NT2/D1 (cell line): ENCODE results near the gene ACOT9.

ENCODE experiments used
- DNase-seq: peaks from one replicate; pipeline ENCODE4 v3.0.0-alpha.2; 2011; ENCODE audit warnings: low read depth, low spot score
- H3K27me3 ChIP-seq: 2 replicates; pipeline ENCODE4 v1.6.0; 2011; ENCODE audit warnings: mild to moderate bottlenecking; ENCODE audit not compliant: insufficient read length, insufficient read depth
- H3K36me3 ChIP-seq: 2 replicates; pipeline ENCODE4 v1.6.1; 2011; ENCODE audit warnings: mild to moderate bottlenecking, low read length, mixed read lengths; ENCODE audit not compliant: insufficient read depth, insufficient read length
- H3K4me1 ChIP-seq: 2 replicates; pipeline ENCODE4 v1.5.1; 2011; ENCODE audit not compliant: insufficient read depth, insufficient read length
- H3K4me3 ChIP-seq: 2 replicates; pipeline ENCODE4 v1.5.1; 2011; ENCODE audit warnings: low read depth; ENCODE audit not compliant: insufficient read length
- H3K9ac ChIP-seq: 2 replicates; pipeline ENCODE4 v1.6.0; 2011; ENCODE audit warnings: low read depth; ENCODE audit not compliant: insufficient read length
- H3K9me3 ChIP-seq: 2 replicates; pipeline ENCODE4 v1.5.1; 2011; ENCODE audit warnings: mild to moderate bottlenecking, low read length; ENCODE audit not compliant: insufficient read depth
- SUZ12 ChIP-seq: IDR thresholded peaks from 2 replicates; pipeline ENCODE4 v1.6.1; 2011; ENCODE audit not compliant: insufficient read length, insufficient read depth; ENCODE audit errors: extremely low read depth
- YY1 ChIP-seq: IDR thresholded peaks from 2 replicates; pipeline ENCODE4 v1.6.1; 2011; ENCODE audit not compliant: insufficient read length, insufficient read depth
- ZNF274 ChIP-seq: IDR thresholded peaks from 2 replicates; pipeline ENCODE4 v1.6.1; 2011; ENCODE audit warnings: mild to moderate bottlenecking, low read depth, low read length

ACOT9 gene

DNA sequence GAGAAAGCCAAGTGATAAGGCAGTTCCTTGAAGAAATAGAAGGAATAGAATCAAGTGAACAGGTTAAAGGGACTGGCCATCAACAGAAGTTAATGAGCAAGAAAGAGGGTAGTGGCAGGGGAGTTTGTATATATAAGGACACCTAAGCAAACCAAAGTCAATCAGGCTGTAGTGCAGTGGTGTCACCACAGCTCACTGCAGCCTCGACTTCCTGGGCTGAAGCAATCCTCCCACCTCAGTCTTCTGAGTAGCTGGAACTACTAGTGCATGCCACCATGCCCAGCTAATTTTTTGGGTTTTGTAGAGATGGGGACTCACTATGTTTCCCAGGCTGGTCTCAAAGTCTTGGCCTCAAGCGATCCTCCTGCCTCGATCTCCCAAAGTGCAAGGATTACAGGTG lies 15.9 kb downstream of the ACOT9 start:
- peaks cover 69% of the 10 kb centered on the region for H3K36me3 ChIP-seq
- no peak overlapping the region for H3K4me3 ChIP-seq
- no peak for DNase-seq
- TF ChIP-seq SUZ12 (no peak), ZNF274 (no peak), YY1 (no peak)
- H3K4me1 ChIP-seq, result no peaks in the 10 kb centered on the region
- no peaks in the 10 kb centered on the region for H3K27me3 ChIP-seq
- no peak overlapping the region for H3K9ac ChIP-seq
- H3K9me3 ChIP-seq, result no peaks in the 10 kb centered on the region

- no peak for TF ChIP-seq ZNF274
- no peak for TF ChIP-seq SUZ12
- TF ChIP-seq YY1, result no peak
- Histone ChIP-seq H3K9ac (no peak overlapping the region), H3K27me3 (no peaks in the 10 kb centered on the region), H3K4me3 (no peak overlapping the region), H3K36me3 (peaks cover 70% of the 10 kb centered on the region), H3K4me1 (no peaks in the 10 kb centered on the region), H3K9me3 (no peaks in the 10 kb centered on the region)
- DNase-seq, result no peak
Observed at GRCh38 chrX:23726191-23726590, 16.9 kb downstream of the ACOT9 start.

DNA sequence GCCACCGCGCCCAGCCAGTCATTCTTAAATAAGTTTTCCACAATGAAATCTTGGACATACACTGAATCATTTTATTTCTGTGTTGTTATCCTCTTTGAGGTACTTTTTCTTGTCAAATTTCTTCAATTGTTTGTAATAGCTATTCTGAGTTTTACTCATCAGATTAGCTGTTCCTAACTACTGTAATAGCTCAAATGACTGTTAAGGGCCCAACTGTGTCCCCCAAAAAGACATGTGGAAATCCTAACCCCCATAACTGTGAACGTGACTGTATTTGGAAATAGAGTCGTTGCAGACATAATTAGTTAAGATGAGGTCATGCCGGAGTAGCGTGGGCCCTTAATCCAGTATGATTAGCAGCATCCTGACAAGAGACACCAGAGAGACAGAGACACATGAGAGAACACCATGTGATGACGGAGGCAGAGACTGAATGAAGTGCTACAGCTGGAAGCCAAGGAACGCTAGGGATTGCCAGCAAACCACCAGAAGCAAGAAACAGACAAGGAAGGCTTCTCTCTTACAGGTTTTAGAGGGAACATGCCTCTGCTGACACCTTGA lies 22.9 kb downstream of the ACOT9 start:
- Histone ChIP-seq H3K9me3 (no peaks in the 10 kb centered on the region), H3K9ac (no peak overlapping the region), H3K4me3 (no peak overlapping the region), H3K27me3 (no peaks in the 10 kb centered on the region), H3K36me3 (peaks cover 64% of the 10 kb centered on the region), H3K4me1 (no peaks in the 10 kb centered on the region)
- no peak for TF ChIP-seq SUZ12
- no peak for TF ChIP-seq YY1
- TF ChIP-seq ZNF274, result no peak
- DNase-seq, result no peak

- Histone ChIP-seq H3K27me3 (no peaks in the 10 kb centered on the region), H3K36me3 (peaks cover 66% of the 10 kb centered on the region), H3K9me3 (no peaks in the 10 kb centered on the region), H3K4me3 (no peak overlapping the region), H3K9ac (no peak overlapping the region), H3K4me1 (no peaks in the 10 kb centered on the region)
- no peak for DNase-seq
- TF ChIP-seq SUZ12 (no peak), ZNF274 (no peak), YY1 (no peak)
Observed at GRCh38 chrX:23705235-23705634, 37.8 kb downstream of the ACOT9 start.

GRCh38 chrX:23704673-23705206 lies 38.3 kb downstream of the ACOT9 start:
- H3K4me1 ChIP-seq, result no peaks in the 10 kb centered on the region
- TF ChIP-seq SUZ12 (no peak), YY1 (no peak), ZNF274 (no peak)

DNA sequence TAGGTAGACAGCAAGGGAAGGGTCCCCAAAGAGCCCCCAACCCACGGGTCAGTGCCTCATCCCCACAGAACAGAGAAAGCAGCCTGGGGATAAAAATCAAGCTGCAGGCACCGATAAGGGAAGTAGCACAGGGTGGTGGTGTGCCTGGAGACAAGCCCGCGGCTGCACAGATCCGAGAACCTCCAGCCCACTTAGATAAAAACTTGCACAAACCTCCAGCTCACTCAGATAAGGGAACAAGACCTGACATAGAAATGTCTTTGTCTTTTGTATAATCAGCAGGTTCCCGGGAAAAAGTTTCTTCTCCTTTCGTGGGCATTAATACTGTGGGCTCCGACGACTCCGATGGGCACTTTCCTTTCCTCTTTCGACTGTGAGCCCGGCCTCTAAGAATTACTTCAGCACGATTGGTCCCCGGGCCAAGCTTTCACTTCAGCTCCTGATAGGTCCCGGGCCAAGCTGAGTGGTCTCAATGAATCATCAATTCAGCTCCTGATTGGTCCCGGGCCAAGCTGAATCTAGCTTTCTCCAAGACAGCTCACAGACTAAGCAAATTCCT lies 43.4 kb downstream of the ACOT9 start:
- no peak overlapping the region for H3K9ac ChIP-seq
- peak; percentile 9 for DNase-seq

More at GRCh38 chrX:23704673-23705206, 38.3 kb downstream of the ACOT9 start:
- no peak for DNase-seq
- H3K4me3 ChIP-seq, result no peak overlapping the region
- H3K27me3 ChIP-seq, result no peaks in the 10 kb centered on the region
- no peaks in the 10 kb centered on the region for H3K9me3 ChIP-seq
- H3K9ac ChIP-seq, result no peak overlapping the region
- peaks cover 61% of the 10 kb centered on the region for H3K36me3 ChIP-seq

DNA sequence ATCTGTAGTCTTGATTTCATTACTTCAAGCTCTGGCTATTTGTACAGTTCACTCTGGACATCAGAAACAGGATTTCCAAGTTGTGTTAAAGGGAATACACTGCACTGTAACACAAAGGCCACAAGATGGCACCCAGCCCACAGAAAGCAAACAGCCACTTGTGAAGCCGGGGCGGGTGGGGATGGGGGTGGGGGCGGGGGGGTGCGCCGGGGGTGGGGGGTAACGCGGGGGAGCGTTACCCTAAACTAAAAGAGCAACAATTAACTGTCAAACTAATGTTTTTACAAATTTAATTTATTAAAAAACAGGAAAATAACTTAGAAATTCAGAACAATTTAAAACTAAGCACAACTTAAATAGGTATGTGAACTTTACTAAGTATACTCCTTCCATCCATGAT lies 48.5 kb downstream of the ACOT9 start:
- H3K36me3 ChIP-seq, result peaks cover 3% of the 10 kb centered on the region
- no peak for TF ChIP-seq SUZ12
- no peak for TF ChIP-seq ZNF274
- TF ChIP-seq YY1, result no peak
- H3K4me3 ChIP-seq, result no peak overlapping the region
- H3K9ac ChIP-seq, result peak overlapping the region; percentile 56
- DNase-seq, result peak; percentile 23
- no peaks in the 10 kb centered on the region for H3K4me1 ChIP-seq
- no peaks in the 10 kb centered on the region for H3K9me3 ChIP-seq
- H3K27me3 ChIP-seq, result no peaks in the 10 kb centered on the region

More for the DNA sequence above, 43.4 kb downstream of the ACOT9 start:
- TF ChIP-seq SUZ12 (no peak), YY1 (no peak), ZNF274 (no peak)
- Histone ChIP-seq H3K36me3 (peaks cover 39% of the 10 kb centered on the region), H3K27me3 (no peaks in the 10 kb centered on the region), H3K4me3 (no peak overlapping the region), H3K9me3 (no peaks in the 10 kb centered on the region), H3K4me1 (no peaks in the 10 kb centered on the region)
